Measurements from ENCODE around the gene HOXD8.

Gene HOXD8

GRCh38 chr2:176082824-176083751 lies 46.4 kb upstream of the HOXD8 start:
- TF ChIP-seq CTCF (IDR thresholded peaks at IDR 0.05; ENCODE audit: insufficient read depth, missing control alignments), result no peak
- no peak for DNase-seq (ENCODE audit: insufficient read length, low spot score)
- FAIRE-seq, result no peak

GRCh38 chr2:176083796-176084261 lies 45.7 kb upstream of the HOXD8 start, which contains the start of gene EVX2:
Gene EVX2, minus strand, starts transcription at chr2:176083962. Its CDS starts 186 bp downstream, at chr2:176083776.
- FAIRE-seq (no peak), DNase-seq (ENCODE audit: insufficient read length, low spot score) (no peak)
- no peak for TF ChIP-seq CTCF (IDR thresholded peaks at IDR 0.05; ENCODE audit: insufficient read depth, missing control alignments)

- no peak for TF ChIP-seq CTCF (IDR thresholded peaks at IDR 0.05; ENCODE audit: insufficient read depth, missing control alignments)
- FAIRE-seq (no peak), DNase-seq (ENCODE audit: insufficient read length, low spot score) (no peak)
Measured at GRCh38 chr2:176084611-176085119, 44.8 kb upstream of the HOXD8 start.

- no peak for DNase-seq (ENCODE audit: insufficient read length, low spot score)
- FAIRE-seq, result no peak
- TF ChIP-seq CTCF (IDR thresholded peaks at IDR 0.05; ENCODE audit: insufficient read depth, missing control alignments), result no peak
Measured at GRCh38 chr2:176085120-176085788, 44.3 kb upstream of the HOXD8 start.

- no peak for FAIRE-seq
- TF ChIP-seq CTCF (IDR thresholded peaks at IDR 0.05; ENCODE audit: insufficient read depth, missing control alignments), result peak; percentile 60
- no peak for DNase-seq (ENCODE audit: insufficient read length, low spot score)
Measured at GRCh38 chr2:176085861-176086771, 43.4 kb upstream of the HOXD8 start.

- no peak for TF ChIP-seq CTCF (IDR thresholded peaks at IDR 0.05; ENCODE audit: insufficient read depth, missing control alignments)
- DNase-seq (ENCODE audit: insufficient read length, low spot score) (no peak), FAIRE-seq (no peak)
Measured at GRCh38 chr2:176087330-176088047, 42.0 kb upstream of the HOXD8 start.

All from D721Med (cell line).